HG02973 (cell line): ENCODE measurements around the gene ATXN7L3B.
"Not testable (repeated sequence)": the region's sequence is repeated elsewhere in the genome, so short reads cannot be mapped to it uniquely, and the experiment has no call there.

Experiments
- ATAC-seq: cut with Tn5 transposase; IDR thresholded peaks from one replicate; pipeline ENCODE4 v1.9.1; 2021; ENCODE audit warnings: moderate library complexity; ENCODE audit not compliant: unreplicated experiment

Gene ATXN7L3B

GRCh38 chr12:74537707-74538385 lies at the start of gene ATXN7L3B:
Gene ATXN7L3B, plus strand, starts transcription at chr12:74537835. Its CDS starts 278 bp downstream, at chr12:74538113.
- peak; percentile 96 for ATAC-seq

GRCh38 chr12:74488134-74488533 lies 49.5 kb upstream of the ATXN7L3B start:
- no peak for ATAC-seq

GRCh38 chr12:74489543-74489942 lies 48.1 kb upstream of the ATXN7L3B start:
- ATAC-seq = no peak

GRCh38 chr12:74490390-74491064 lies 47.1 kb upstream of the ATXN7L3B start:
- peak; percentile 88 for ATAC-seq

GRCh38 chr12:74491374-74491773 lies 46.3 kb upstream of the ATXN7L3B start:
- ATAC-seq = no peak

GRCh38 chr12:74499192-74499591 lies 38.4 kb upstream of the ATXN7L3B start:
- ATAC-seq = no peak

GRCh38 chr12:74508873-74509657 lies 28.6 kb upstream of the ATXN7L3B start:
- not testable (repeated sequence) for ATAC-seq

- ATAC-seq = no peak
Measured at GRCh38 chr12:74509886-74510285, 27.7 kb upstream of the ATXN7L3B start.

GRCh38 chr12:74514098-74514872 lies 23.4 kb upstream of the ATXN7L3B start:
- ATAC-seq = no peak

GRCh38 chr12:74515849-74516248 lies 21.8 kb upstream of the ATXN7L3B start:
- ATAC-seq = no peak

GRCh38 chr12:74526535-74526934 lies 11.1 kb upstream of the ATXN7L3B start:
- no peak for ATAC-seq

GRCh38 chr12:74527491-74527890 lies 10.1 kb upstream of the ATXN7L3B start:
- ATAC-seq = no peak

GRCh38 chr12:74530676-74531075 lies 7.0 kb upstream of the ATXN7L3B start:
- ATAC-seq = no peak

GRCh38 chr12:74535536-74535935 lies 2.1 kb upstream of the ATXN7L3B start:
- no peak for ATAC-seq

GRCh38 chr12:74537126-74537706 lies 419 bp upstream of the ATXN7L3B start:
- peak; percentile 57 for ATAC-seq

GRCh38 chr12:74538491-74539258 lies 1.0 kb downstream of the ATXN7L3B start:
- ATAC-seq = peak; percentile 27

- ATAC-seq = no peak
Measured at GRCh38 chr12:74539261-74539660, 1.6 kb downstream of the ATXN7L3B start.

- no peak for ATAC-seq
Measured at GRCh38 chr12:74539765-74540526, 2.3 kb downstream of the ATXN7L3B start.

GRCh38 chr12:74541074-74541473 lies 3.4 kb downstream of the ATXN7L3B start:
- no peak for ATAC-seq
